22Rv1 (cell line): ENCODE data around the gene GRAP.
"Not testable (repeated sequence)": the region's sequence is repeated elsewhere in the genome, so short reads cannot be mapped to it uniquely, and the experiment has no call there.

Experiments used
- H3K27ac ChIP-seq: fragments of 450-650 bp; 2 replicates; pipeline ENCODE4 v1.5.1; 2017

The GRAP gene

DNA sequence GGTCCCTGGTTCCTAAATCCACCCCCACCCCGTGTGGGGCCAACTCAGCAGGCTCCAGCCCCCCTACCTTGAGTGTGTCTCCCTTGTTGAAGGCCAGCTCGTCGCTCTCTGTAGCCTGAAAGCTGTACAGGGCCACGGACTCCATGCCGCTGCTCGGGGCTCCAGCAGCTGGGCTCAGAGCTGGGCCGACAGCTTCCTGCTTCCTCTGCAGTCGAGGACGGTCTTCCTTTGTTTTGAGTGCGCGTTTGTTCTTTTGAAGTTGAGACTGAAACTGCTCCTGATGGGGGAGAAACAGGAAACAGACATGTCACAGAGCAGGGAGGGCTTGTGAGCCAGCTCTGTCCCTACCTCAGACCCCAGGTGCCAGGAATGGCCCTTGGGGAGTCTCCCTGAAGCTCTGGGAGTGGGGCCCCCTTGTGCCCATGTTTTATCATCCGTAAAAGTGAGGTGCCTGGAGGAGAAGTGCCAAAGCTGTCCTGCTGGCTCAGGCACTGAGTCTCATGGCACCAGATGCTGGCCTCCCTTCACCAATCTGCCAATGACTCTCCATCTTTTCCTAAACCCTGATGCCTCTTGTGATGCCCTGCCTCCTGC is at the start of gene GRAP:
TSS of gene GRAP (minus strand) at position 176 of the 594 bp plus-strand sequence. CDS start at position 145, 31 bp downstream.
- not testable (repeated sequence) for H3K27ac ChIP-seq

DNA sequence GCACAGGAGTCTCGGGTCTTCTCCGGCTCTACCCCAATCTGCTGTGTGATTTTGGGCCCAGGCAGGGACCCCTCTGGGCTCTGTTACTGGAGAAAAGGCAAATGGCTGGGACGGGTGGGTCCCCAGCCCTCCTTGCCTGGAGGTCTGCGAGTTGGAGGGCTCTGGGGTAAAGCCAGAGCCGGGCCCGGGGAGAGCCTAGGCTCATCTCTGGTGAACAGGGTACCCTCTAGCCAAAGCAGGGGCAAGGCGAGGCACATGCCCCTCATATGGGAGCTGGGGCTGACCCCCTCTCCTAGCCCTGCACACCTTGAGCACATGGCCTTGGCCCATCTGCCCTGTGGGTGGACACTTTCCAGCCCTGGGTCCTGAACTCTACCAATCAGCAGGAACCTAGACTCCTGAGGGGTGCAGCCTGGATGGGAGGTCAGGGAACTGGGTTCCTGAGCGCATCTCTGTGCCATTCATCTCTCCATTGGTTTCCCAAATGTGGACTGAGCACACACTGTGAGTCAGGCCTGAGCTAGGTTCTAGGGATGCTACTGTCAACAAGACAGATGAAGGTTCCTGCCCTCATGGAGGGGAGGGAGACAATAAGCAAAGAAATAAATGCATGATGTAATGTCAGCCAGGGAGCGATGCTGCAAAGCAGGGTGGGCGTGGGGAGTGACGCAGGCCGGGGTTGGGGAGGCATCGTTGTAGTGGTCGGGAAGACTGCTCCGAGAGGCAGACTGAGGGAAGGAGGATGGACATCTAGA is 47.1 kb upstream of the GRAP start:
- H3K27ac ChIP-seq = not testable (repeated sequence)

DNA sequence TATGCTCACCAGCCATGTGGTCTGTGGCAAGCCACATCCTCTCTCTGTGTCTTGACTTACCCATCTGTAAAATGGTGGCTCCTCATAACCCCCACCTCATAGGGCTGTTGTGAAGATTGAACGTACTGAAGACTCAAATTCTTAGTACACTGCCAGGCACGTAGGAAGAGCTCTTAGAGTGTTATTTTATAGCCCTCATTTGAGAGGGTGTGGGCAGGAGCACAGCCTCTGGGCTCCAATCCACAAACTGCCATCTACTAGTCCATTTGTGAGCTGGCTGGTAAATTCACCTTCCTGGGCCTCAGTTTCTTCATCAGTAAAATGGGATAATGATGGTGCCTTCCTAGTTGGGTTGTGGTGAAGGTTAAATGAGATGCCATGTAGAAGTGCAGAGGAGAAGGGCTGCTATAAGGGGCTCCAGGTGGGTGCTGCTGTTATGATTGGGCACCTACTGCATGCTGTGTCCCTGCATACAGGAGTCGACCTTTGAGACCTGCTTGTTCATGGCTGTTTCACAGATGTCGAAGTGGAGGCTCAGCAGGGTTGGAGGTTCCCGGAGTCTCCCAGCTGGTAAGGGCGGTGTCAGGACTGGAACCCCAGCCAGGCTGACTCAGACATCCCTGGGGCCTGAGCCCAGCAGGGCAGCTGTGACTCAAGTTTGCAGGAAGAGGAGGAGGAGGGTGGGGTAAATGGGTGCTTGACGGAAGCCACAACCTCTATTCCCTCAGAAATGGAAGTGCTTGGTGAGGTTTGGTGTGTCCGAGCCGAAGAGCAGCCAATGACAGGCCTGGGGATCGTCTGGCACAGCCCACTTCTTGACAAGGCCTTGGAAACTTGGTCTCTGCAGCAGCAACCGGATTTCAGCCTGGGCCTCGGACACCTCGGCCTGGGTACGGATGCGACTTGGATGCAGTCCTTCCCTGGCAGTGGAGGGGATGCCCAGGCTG is 46.3 kb upstream of the GRAP start:
- H3K27ac ChIP-seq = not testable (repeated sequence)

DNA sequence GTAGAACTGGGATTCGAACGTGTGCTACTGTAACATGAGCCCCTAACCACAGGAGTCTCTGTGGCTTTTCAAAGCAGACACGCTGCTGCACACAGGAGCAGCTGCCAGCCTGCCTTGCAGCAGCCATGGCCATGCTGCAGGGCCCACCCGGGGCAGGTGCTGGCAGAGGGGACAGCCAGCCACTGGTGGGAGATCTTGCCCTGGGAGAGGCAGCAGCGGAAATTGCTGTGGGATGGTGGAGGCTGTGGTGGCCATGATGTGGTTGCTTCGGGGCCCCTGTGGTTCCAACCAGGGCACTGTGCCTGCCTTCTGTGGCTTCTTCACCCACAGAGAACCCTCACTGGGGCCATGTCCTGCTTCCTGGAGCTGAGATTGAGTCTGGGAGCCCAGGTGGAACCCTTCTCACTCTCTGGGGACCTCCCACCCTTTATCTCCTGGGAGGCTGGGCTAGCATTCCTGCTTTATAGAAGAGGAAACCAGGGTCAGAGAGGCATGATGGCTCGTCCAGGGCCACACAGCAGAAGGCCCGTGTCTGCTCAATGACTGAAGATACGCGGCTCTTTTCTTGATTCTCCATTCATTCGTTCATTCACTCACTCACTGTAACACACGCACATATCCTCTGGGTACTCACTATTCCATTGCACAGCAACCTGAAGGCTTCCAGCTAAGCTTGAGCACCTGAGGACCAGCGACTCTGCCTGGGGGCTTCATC is 43.5 kb upstream of the GRAP start:
- not testable (repeated sequence) for H3K27ac ChIP-seq

DNA sequence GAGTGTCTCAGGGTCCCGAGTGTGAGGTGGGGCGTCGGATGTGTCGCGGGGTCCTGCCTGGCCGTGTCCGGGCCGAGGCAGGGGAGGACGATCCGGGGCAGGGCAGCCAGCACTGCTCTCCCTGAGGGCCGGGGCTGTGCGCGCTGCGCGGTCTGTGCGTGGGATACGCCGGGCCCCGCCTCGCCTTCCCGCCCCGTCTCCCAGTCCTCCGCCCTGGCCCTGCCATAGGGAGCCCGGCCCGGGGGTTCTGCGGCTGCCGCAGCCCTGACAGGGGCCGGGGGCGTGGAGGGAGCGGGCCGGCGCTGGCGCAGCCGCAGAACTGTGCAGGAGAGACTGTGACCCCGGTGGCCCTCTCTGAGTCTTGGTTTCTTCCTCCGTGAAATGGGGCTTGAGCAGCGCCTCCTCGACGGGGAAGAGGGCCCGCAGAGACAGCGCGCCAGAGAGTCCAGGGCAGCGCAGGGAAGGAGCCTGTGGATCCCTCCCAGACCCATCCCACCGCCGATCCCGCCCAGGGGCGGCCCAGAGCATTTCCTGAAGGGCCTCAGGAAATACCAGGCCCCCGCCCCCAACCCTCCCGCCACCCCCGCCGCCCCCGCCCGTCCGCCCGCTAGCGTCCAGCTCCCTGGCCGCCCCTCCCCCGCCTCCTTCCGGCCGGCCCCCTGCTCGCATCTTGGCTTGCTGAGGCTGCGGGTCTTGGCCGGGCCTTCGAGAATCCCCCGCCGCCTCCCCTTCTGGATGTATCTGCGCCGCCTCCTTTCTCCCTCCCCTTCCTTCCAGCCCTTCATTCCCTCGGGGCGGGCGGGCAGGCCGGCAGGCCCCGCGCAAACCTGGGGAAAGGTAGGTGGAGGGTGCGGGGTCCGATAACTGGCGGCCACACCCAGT is 42.3 kb upstream of the GRAP start:
- H3K27ac ChIP-seq = not testable (repeated sequence)

DNA sequence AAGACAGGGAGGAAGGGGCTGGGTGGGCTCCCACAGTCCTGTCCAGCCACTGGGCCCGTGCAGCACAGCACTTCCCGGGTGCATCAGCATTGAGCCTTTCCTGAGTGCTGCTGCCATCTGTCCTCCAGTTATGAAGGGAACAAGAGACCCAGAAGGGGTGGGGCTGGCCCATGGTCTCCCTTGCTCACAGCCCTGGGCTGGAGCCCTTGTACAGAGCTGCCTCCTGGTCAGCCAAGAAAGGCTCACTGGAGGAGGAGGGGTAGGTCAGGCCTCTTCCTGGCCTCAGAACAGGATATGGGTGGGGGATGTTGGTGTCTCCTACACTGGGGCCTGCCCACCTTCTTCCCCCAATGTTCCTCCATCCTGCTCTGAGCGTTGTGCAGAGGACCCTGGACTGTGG is 30.6 kb upstream of the GRAP start:
- H3K27ac ChIP-seq = not testable (repeated sequence)

DNA sequence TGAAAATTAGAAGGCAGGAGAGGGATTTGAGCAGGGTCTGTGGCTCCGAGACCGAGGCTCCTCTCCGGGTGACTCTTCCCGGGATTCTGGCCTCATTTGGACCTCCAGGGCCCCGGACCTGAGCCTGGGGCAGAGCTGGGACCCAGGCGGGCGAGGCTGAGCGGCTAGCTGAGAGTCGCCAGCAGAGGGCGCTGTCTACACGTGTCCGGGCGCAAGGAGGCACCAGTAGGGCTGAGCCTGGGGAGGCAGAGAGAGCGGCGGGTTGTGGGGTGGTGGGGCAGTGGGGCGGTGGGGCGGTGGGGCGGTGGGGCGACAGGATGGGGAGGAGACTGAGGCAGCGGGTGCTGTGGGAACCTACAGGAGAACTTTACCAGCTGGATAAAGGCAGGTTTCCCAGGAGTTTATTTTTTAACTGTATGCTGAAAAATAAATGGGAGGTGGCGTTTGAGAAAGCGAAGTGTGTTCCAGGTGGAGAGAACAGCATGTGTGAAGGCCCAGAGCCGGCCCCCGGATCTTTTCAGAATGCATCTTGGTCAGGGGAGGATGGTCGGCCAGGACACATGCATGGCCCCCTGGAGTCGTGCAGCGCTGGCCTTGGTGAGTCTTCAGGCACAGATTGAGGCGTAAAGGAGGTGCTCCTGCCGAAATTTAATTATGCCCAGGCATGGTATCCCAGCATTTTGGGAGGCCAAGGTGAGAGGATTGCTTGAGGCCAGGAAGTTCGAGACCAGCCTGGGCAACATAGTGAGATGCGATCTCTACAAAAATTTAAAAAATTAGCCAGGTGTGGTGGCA is 29.8 kb upstream of the GRAP start:
- H3K27ac ChIP-seq = not testable (repeated sequence)

DNA sequence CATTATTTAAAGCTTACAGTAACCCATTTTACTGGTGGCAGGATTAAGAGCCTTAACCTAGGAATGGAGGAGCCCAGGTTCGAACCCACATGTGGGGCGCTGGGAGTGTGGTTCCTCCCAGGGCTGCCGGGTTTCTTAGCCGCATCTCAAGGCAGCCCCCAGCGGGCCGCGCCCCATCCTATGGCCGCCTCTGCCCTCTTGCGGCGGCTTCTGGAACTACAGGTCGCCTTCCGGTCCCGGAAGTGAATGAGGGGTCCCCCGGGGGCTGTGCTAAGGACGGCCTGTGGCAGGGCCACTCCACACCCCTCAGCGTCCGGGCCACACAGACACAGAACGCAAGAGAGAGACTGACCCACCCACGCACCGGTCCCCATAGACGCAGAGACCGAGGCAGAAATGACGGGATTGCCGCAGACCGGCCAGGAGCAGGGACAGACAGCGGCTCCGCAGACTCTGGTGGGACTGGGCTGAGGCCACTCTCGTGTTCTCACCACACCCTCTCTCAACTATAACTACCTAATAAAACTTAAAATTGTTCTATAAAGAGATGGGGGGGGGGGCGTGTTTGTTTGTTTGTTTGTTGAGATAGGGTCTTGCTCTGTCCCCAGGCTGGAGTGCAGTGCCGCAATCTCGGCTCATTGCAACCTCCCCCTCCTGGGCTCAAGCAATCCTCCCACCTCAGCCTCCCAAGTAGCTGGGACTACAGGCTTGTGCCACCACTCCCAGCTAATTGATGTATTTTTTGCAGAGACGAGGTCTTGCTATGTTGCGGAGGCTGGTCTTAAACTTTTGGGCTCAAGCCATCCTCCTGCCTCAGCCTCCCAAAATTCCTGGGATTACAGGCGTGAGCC is 23.8 kb upstream of the GRAP start:
- not testable (repeated sequence) for H3K27ac ChIP-seq

DNA sequence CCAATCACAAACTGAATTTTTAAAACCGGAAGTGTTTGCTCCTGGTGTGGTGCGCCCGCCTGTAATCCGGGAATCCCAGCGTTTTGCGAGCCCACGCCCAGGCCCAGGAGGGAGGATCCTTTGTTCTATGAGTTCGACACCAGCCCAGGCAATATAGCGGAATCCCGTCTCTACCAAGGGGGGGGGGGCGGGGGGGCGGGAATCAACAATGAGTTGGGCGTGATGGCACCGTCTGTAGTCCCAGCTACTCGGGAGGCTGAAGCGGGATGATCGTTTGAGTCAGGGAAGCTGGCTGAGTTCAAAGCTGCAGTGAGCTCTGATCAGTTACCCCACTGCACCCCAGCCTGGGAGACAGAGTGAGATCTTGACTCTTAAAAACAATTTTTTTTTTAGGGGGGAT is 17.6 kb upstream of the GRAP start:
- H3K27ac ChIP-seq = not testable (repeated sequence)

DNA sequence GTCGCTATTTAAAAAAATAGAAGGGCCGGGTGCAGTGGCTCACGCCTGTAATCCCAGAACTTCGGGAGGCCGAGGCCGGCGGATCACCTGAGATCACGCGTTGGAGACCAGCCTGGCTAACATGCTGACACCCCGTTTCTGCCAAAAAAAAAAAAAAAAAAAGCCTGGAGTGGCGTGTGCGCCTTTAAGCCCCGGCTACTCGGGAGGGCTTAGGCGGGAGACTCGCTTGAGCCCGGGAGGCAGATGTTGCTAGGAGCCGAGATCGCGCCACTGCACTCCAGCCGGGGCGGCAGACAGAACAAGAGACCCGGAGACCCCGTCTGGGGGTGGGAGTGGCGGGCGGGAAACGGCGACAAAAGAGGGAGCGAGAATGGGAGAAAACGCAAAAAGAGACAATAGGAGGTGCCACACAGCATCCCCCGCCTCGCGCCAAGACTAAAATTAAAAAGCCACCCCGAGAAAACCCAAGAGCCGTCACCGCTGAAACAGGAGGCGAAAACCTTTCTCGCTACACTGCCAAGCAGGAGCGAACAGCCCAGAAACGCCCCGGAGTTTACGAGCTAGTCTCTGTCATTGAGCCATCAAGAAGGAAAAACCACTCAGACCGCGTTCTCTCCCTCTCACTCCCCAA is 16.7 kb upstream of the GRAP start:
- peak overlapping the region; percentile 78 for H3K27ac ChIP-seq

DNA sequence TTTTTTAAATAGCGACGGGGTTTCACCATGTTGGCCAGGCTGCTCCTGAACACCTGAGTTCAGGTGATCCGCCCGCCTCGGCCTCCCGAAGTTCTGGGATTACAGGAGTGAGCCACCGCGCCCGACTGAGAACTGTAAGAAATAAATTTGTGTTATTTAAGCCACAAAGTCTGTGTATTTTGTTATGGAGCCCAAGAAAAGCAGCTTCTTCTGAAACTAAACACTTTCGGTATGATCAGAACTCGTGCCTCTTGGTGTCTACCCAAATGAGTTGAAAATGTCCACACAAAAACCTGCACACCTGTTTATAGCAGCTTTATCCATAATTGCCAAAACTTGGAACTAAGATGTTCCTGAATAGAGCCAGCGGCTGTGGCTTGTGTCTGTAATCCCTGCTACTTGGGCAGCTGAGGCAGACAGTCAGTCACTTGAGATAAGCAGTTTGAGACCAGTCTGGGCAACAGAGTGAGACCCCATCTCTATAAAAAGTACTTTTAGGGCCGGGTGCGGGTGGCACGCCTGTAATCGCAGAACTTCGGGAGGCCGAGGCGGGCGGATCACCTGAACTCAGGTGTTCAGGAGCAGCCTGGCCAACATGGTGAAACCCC is 16.1 kb upstream of the GRAP start:
- H3K27ac ChIP-seq = peak overlapping the region; percentile 78

DNA sequence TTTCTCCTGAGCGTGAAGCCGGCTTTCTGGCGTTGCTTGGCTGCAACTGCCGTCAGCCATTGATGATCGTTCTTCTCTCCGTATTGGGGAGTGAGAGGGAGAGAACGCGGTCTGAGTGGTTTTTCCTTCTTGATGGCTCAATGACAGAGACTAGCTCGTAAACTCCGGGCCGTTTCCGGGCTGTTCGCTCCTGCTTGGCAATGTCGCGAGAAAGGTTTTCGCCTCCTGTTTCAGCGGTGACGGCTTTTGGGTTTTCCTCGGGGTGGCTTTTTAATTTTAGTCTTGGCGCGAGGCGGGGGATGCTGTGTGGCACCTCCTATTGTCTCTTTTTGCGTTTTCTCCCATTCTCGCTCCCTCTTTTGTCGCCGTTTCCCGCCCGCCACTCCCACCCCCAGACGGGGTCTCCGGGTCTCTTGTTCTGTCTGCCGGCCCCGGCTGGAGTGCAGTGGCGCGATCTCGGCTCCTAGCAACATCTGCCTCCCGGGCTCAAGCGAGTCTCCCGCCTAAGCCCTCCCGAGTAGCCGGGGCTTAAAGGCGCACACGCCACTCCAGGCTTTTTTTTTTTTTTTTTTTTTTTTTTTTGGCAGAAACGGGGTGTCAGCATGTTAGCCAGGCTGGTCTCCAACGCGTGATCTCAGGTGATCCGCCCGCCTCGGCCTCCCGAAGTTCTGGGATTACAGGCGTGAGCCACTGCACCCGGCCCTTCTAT is 15.4 kb upstream of the GRAP start:
- H3K27ac ChIP-seq = not testable (repeated sequence)

DNA sequence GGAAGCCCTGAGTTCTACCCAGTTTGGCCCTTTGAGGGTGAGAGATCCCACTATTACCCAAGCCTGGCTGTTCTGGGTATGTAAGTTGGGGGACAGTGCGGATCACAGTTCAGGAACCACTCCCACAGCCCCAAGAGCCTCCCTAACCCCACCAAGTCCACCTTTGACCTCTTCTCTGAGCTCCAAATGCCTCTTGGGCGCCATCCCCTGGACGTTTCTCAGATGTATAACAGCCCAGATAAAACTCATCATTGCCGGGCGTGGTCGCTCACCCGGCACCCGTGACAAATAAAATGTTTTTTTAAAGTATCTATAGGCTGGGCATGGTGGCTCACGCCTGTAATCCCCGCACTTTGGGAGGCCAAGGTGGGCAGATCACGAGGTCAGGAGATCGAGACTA is 8.7 kb upstream of the GRAP start:
- not testable (repeated sequence) for H3K27ac ChIP-seq

DNA sequence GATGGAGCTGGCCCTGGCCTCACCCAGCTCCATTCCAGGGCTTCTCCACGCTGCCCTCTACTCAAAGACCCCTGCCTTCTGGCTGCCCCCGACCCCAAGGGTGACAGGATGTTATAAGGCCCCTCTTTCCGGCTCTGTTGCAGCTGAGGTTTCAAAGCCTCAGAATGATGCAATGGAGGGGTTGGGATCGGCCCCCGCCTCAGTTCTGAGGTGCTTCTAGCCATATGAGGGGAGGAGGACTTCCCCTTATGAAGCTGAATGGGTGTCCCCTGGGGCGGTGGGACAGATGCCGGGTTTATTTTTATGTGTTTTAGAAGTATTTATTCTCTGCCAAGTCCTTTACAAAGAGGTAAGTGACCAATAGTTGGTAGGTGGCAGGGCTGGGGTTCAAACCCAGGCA is 2.1 kb upstream of the GRAP start:
- not testable (repeated sequence) for H3K27ac ChIP-seq

DNA sequence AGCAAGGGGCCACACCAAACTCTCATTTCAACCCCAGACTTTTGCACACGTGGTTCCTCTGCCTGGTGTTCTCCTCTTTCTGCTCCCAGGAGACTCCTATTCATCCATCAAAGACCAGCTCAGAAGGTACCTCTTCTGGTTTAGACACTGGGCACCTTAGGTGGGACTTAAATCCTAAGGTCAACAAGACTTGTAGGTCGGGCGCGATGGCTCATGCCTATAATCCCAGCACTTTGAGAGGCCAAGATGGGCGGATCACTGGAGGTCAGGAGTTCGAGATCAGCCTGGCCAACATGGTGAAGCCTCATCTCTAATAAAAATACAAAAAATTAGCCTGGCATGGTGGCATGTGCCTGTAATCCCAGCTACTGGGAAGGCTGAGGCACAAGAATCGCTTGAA is 753 bp upstream of the GRAP start:
- not testable (repeated sequence) for H3K27ac ChIP-seq

DNA sequence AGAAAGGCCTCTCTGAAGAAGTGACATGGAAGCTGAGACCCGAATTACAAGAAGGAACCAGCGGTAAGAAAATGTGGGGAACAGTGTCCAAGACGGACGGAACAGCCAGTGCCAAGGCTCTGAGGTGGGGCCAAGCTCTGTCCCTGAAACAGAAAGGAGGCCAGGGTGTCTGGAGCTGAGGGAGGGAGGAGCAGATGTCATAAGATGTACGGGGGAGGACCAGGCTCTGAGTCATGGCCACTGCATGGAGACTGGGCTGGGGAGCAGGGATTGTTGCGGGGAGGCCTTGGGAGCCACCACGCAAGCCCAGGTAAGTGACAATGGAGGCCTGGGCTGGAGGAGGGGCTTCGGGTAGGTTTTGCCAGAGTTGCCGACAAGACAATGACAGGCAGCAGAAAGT is 2.1 kb downstream of the GRAP start:
- not testable (repeated sequence) for H3K27ac ChIP-seq

DNA sequence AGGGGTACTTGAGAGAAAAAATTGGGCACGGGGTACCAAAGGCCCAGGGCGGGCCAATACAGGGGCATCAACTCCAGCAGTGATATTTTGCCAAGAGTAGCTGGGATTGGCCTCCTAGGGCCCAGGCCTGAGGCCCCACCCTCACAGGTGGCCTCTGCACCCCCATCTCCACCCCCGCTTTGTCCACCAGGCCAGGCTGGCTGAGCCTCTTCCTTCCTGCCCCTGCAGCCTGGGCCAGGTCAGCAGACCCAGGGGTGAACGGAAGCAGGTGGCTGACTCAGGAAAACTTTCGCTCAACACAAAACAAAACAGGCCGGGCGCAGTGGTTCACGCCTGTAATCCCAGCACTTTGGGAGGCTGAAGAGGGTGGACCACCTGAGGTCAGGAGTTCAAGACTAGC is 3.7 kb downstream of the GRAP start:
- not testable (repeated sequence) for H3K27ac ChIP-seq

DNA sequence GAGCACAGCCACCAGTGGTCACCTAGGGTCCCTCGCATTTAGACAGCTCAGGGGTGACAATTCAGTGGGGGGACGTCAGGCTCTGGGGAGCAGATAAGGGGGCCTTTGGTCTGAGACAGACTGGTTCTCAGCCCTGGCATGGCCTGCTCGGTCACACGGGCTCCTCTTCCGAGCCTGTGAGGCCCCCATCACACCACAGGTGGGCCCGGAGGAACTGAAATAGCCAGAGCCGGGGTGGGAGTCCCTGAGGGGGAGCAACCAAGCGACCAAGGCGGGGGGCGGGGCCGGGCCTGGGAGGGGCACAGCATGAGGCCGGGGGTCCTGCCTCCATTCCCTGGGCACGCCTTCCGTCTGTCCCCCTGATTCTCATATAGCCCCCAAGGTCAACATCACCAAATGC is 4.4 kb downstream of the GRAP start:
- H3K27ac ChIP-seq = not testable (repeated sequence)
